ENCODE data around the gene KRT85.

KRT85 gene

GRCh38 chr12:52387859-52388258, 20.6 kb upstream of the KRT85 start:
- no peak overlapping the region for H3K4me3 ChIP-seq (ENCODE audit: low read length)
- DNase-seq (ENCODE audit: low read depth), result no peak
- TF ChIP-seq, protein P1, sequence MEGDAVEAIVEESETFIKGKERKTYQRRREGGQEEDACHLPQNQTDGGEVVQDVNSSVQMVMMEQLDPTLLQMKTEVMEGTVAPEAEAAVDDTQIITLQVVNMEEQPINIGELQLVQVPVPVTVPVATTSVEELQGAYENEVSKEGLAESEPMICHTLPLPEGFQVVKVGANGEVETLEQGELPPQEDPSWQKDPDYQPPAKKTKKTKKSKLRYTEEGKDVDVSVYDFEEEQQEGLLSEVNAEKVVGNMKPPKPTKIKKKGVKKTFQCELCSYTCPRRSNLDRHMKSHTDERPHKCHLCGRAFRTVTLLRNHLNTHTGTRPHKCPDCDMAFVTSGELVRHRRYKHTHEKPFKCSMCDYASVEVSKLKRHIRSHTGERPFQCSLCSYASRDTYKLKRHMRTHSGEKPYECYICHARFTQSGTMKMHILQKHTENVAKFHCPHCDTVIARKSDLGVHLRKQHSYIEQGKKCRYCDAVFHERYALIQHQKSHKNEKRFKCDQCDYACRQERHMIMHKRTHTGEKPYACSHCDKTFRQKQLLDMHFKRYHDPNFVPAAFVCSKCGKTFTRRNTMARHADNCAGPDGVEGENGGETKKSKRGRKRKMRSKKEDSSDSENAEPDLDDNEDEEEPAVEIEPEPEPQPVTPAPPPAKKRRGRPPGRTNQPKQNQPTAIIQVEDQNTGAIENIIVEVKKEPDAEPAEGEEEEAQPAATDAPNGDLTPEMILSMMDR (conservative IDR thresholded peaks at IDR 0.05; ENCODE audit: low read depth, low read length), result no peak

- H3K4me3 ChIP-seq (ENCODE audit: low read length), result no peak within 1 kb of the TSS
- no peak for DNase-seq (ENCODE audit: low read depth)
- TF ChIP-seq, protein P1 (conservative IDR thresholded peaks at IDR 0.05; ENCODE audit: low read depth, low read length), result no peak
These were observed 18.0 kb upstream of the KRT85 start, which contains the start of gene KRT84 for GRCh38 chr12:52385226-52385702. Gene KRT84, minus strand, starts transcription at chr12:52385652. Its CDS starts 67 bp downstream, at chr12:52385585.

DNA sequence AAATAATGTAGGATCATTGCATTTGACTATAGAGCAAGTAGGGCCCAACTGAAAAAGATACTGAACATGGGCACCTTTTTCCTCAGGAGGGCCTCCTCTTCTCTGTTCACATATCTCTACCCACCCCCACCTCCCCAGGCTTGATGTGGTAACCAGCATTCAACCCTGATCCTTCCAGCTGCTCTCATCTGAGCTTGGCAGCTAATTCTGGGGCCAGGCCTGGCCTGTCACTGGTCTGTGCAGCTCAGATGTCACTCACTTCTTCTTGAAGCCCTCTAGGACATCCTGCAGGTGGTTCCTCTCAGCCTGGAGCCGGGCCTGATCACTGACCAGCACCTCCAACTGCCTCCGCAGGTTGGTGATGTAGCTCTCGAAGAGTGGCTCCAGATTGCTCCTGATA, 16.1 kb upstream of the KRT85 start:
- TF ChIP-seq, protein P1 (conservative IDR thresholded peaks at IDR 0.05; ENCODE audit: low read depth, low read length), result no peak
- DNase-seq (ENCODE audit: low read depth), result no peak

DNA sequence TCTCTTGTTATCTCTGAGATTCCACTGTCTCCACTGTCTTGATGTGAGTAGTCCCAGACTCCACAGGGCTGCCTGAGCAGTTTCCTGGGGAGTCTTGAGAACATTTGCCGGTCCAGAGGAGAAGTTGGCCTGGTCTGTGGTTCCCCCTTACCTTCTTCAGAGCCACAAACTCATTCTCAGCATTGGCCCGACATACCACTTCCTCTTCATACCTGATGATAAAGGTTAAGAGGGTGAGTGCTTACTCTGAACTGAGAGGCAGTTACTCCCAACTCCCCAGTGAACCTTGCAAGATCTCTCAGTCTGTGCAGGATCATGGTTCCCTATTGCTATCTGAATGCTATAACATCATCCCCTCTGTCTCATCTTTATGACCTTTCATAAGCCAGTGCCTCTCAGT, 15.6 kb upstream of the KRT85 start:
- H3K4me3 ChIP-seq (ENCODE audit: low read length), result no peak overlapping the region
- no peak for DNase-seq (ENCODE audit: low read depth)
- TF ChIP-seq, protein P1 (conservative IDR thresholded peaks at IDR 0.05; ENCODE audit: low read depth, low read length), result no peak

More for the DNA sequence above, 16.1 kb upstream of the KRT85 start:
- H3K4me3 ChIP-seq (ENCODE audit: low read length), result no peak overlapping the region

DNA sequence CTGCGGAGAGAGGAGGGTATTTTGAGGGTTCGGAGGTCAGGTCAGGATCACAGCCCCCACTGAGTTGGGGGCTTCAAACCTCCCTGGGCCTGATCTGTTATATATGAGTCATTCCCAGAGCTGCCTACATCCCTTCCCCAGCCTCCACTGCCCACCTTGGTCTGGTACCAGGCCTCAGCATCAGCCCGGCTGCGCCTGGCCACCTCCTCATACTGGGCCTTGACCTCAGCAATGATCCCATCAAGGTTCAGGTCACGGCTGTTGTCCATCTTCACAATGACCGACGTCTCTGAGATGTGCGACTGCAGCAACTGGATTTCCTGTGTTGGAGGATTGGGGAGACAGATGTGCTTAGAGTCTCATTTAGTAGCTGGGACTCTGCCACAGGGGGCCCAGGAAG, 13.9 kb upstream of the KRT85 start:
- TF ChIP-seq, protein P1 (conservative IDR thresholded peaks at IDR 0.05; ENCODE audit: low read depth, low read length), result no peak
- H3K4me3 ChIP-seq (ENCODE audit: low read length), result no peak overlapping the region
- no peak for DNase-seq (ENCODE audit: low read depth)

- H3K4me3 ChIP-seq (ENCODE audit: low read length), result no peak overlapping the region
- TF ChIP-seq, protein P1 (conservative IDR thresholded peaks at IDR 0.05; ENCODE audit: low read depth, low read length), result peak; percentile 77
- DNase-seq (ENCODE audit: low read depth), result no peak
These were observed 13.0 kb upstream of the KRT85 start for GRCh38 chr12:52380271-52380694.

DNA sequence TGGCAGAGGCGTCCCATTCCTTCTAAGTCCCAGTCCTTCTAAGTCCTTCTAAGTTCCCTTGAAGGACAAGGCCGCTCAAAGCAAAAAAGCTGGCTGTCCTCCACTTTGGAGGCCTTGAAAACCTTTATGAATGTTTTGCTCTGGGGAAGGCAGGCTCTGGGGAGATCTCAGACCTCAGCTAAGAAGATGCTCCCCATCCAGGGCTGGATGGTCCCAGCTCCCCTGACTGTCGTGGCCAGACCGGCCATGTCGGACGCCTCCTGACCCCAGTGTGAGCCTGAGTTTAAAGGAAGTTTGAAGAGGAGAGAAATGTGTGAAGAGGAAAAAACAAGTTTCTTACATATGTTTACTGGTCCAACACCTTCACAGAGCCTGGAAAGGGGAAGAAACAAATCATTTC, 12.3 kb upstream of the KRT85 start:
- DNase-seq (ENCODE audit: low read depth), result no peak
- no peak overlapping the region for H3K4me3 ChIP-seq (ENCODE audit: low read length)
- TF ChIP-seq, protein P1 (conservative IDR thresholded peaks at IDR 0.05; ENCODE audit: low read depth, low read length), result no peak
